NB4 (cell line): Measurements from ENCODE around the gene CES3.
A peak's percentile ranks its signal among the peaks of the same experiment; 100 is the strongest.

ENCODE experiments used
- DNase-seq: peaks from one replicate; pipeline ENCODE4 v3.0.0; 2010; ENCODE audit warnings: low read depth
- H3K4me3 ChIP-seq: one replicate; pipeline ENCODE4 v1.5.1; 2011; ENCODE audit warnings: mild to moderate bottlenecking, low read depth, low read length, moderate library complexity
- MAX ChIP-seq: IDR thresholded peaks from 2 replicates; pipeline ENCODE4 v1.6.1; 2011; ENCODE audit warnings: low read depth, low read length
- MYC ChIP-seq: IDR thresholded peaks from 2 replicates; pipeline ENCODE4 v1.6.1; 2011; ENCODE audit warnings: low read depth, low read length
- POLR2A ChIP-seq: IDR thresholded peaks from 2 replicates; pipeline ENCODE4 v1.6.1; 2011; ENCODE audit warnings: mild to moderate bottlenecking; ENCODE audit not compliant: insufficient read length; ENCODE audit errors: extremely low read depth
- TF ChIP-seq, protein P1 (sequence below): IDR thresholded peaks from one replicate; pipeline ENCODE4 v1.5.1; 2012; ENCODE audit warnings: low read depth, low read length

CES3 gene

DNA sequence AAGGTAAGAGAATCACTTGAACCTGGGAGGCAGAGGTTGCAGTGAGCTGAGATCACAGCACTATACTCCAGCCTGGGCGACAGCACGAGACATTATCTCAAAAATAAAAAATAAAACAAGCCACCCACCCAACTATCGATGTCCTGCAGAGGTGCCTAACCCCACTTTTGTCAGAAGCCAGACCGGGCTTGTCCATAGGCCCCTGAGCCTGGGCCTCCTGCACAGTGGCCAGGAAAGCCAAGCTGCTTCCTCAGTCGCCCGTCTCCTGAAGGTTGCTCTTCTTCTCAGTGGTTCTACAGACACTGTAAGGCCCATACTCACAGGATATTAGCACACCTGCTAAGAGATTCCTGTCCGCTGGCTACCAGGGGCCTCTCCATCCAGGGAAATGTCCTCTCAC, 14.5 kb upstream of the CES3 start:
- TF ChIP-seq POLR2A: no peak
- TF ChIP-seq MYC: no peak
- TF ChIP-seq MAX: no peak
- TF ChIP-seq, protein P1, sequence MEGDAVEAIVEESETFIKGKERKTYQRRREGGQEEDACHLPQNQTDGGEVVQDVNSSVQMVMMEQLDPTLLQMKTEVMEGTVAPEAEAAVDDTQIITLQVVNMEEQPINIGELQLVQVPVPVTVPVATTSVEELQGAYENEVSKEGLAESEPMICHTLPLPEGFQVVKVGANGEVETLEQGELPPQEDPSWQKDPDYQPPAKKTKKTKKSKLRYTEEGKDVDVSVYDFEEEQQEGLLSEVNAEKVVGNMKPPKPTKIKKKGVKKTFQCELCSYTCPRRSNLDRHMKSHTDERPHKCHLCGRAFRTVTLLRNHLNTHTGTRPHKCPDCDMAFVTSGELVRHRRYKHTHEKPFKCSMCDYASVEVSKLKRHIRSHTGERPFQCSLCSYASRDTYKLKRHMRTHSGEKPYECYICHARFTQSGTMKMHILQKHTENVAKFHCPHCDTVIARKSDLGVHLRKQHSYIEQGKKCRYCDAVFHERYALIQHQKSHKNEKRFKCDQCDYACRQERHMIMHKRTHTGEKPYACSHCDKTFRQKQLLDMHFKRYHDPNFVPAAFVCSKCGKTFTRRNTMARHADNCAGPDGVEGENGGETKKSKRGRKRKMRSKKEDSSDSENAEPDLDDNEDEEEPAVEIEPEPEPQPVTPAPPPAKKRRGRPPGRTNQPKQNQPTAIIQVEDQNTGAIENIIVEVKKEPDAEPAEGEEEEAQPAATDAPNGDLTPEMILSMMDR: no peak
- no peak for DNase-seq
- no peak overlapping the region for H3K4me3 ChIP-seq

- TF ChIP-seq, protein P1: no peak
- TF ChIP-seq MYC: no peak
- no peak for TF ChIP-seq MAX
- TF ChIP-seq POLR2A: no peak
- no peak overlapping the region for H3K4me3 ChIP-seq
- no peak for DNase-seq
These were observed 14.1 kb upstream of the CES3 start for GRCh38 chr16:66946974-66947301.

DNA sequence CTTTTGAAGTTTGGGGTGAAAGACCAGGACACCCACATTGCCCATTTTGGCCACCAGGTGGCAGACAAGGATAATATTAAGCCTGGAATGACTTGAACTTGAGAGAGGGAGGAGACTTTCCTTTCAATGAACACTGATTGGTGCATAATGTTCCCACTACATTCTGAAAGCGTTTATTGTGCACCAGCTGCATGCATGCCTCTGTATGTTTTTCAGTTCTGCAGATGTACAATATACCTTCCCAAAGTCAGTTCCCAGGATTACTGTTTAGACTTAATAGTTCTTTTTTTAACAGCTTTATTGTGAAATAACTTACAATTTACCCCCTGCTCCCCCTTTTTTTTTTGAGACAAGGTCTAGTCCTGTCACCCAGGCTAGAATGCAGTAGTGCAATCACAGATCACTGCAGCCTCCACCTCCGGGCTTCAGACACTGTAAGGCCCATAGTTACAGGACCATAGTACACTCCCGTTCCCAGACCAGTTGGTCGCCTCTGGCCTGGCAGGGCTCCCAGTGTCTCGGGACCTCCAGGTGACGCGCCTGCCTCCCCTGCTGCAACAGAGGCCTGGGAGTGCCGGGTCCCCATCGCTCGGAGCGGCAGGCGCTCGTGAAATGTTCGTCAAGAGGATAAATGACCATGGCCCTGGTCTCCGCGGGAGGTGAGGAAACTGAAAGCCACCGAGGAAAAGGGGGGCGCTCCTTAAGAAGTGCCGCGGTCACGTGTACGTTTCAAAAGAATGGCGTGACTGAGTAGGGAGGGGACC, 13.6 kb upstream of the CES3 start:
- TF ChIP-seq, protein P1: peak; percentile 91
- TF ChIP-seq MYC (no peak), POLR2A (no peak), MAX (peak; percentile 36; the same call in 1 of the 2 replicates)
- peak overlapping the region; percentile 38 for H3K4me3 ChIP-seq
- DNase-seq: peak; percentile 85

DNA sequence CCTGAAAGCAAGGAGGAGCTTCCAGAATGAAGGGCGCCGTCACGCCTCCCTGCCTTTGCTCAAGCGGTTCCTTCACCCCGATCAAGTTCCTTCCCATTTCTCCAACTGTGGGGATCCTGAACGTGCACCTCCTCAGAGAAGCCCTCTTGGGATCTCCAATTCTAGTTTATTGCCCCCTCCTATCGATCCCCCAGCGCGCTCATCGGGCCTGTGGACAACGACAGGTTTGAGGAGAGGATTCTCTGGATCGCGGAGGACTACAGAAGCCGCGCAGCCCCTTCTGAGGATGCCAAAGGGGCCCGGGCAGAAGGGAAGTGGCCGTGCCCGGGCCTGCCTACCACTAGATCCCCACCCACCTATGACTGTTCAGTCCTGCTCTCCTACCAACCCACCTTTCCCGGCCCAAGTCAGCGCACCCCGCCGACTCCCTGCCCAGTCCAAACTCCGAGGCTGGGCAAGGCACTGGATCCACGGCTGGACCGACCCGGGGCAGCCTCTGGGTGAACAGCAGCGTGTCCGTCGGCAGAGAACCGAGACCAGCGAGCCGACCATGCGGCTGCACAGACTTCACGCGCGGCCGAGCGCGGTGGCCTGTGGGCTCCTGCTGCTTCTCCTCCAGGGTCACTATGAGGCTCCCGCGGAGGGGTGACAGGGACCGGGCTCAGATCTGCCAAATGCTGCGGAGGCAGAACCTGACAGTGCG, 12.8 kb upstream of the CES3 start:
- DNase-seq: no peak
- H3K4me3 ChIP-seq: peak overlapping the region; percentile 38
- no peak for TF ChIP-seq POLR2A
- TF ChIP-seq MYC: no peak
- TF ChIP-seq, protein P1: no peak
- TF ChIP-seq MAX: no peak

DNA sequence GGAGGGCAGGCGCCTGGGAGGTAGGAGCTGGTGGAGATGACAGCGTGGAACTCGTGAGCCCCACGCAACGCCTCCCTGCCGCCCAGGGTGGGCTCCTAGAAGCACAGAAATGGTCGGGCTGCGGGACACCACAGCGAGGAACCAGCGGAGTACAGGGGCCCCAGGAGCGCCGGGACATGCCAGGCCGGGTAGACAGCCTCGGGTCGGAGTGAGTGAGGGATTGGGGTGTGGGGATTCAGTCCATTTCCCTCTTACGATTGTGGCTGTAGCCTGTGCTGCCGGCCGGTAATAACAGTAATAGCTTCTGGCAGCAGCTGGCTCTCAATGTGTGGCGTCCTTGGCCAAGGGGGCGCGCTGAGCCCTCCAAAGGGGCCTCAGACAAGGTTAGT, 12.2 kb upstream of the CES3 start:
- TF ChIP-seq MAX: no peak
- no peak for TF ChIP-seq MYC
- TF ChIP-seq, protein P1: no peak
- TF ChIP-seq POLR2A: no peak
- DNase-seq: no peak
- H3K4me3 ChIP-seq: no peak overlapping the region
